Prostate gland (tissue), 2 donors: Measurements from ENCODE around the gene FMN1.

Experiments used
- CTCF ChIP-seq, 4 experiments: fragments of 200-600 bp in 2 of 4; fragments of 450-650 bp in 2 of 4; sonication (generic) in 2 of 4; IDR thresholded peaks; 1 replicate in 3 of 4; 2 replicates in 1 of 4; pipeline ENCODE4 v1.5.1; 2016 to 2019; ENCODE audit warnings: antibody characterized with exemption in 4 of 4, mild to moderate bottlenecking in 2 of 4, moderate library complexity in 2 of 4
- POLR2A ChIP-seq: fragments of 450-650 bp; IDR thresholded peaks from one replicate; pipeline ENCODE4 v1.6.1; 2016; ENCODE audit warnings: antibody characterized with exemption, mild to moderate bottlenecking

GRCh38 chr15:33149919-33150318, 44.6 kb downstream of the FMN1 start:
- no peak for TF ChIP-seq POLR2A
- no peak for TF ChIP-seq CTCF (IDR thresholded peaks at IDR 0.05)
